ENCODE measurements around the gene CCL1. TPM values are rescaled to one million over a fixed set of nuclear protein-coding genes. Genes with fewer than 3 reads are reported as not detected.

Gene CCL1
- total and polyA plus RNA-seq, 2 experiments from 2014 or later: not detected

DNA sequence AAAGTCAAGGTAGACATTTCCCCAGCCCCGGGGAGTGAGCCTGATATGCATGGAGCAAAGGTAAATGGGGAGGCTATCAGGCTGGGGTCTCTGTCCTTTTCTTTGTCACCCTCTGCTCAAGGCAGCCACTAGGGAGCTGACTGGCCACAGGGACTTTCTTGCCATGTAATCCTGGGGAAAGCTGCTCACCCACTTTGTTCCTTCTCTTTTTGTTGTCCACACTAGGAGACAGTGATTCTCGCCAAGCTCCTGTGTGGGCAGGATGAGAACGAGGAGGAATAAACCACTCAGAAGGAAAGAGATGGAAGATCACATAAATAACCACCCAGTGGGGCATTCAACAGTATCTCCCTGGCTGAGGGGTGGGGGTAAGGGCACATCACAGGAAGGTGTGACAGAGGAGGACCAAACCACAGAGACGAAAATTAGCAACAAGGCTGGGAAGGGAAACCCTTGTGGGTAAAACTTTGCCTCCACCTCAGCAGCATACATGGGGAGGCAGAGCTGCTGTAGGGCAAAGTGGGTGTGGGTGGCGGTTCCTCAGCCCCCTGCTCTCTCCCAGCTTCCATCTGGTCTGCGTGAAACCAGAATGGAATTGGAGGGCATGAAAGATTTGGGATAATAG, 26.2 kb upstream of the CCL1 start (continued):
- TF ChIP-seq EZH2phosphoT487 (IDR thresholded peaks at IDR 0.05; ENCODE audit: unreplicated experiment) (no peak), ZNF114 (CRISPR knock-in tag; IDR thresholded peaks at IDR 0.05) (no peak)
- TF ChIP-seq, protein P1, sequence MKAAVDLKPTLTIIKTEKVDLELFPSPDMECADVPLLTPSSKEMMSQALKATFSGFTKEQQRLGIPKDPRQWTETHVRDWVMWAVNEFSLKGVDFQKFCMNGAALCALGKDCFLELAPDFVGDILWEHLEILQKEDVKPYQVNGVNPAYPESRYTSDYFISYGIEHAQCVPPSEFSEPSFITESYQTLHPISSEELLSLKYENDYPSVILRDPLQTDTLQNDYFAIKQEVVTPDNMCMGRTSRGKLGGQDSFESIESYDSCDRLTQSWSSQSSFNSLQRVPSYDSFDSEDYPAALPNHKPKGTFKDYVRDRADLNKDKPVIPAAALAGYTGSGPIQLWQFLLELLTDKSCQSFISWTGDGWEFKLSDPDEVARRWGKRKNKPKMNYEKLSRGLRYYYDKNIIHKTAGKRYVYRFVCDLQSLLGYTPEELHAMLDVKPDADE (IDR thresholded peaks at IDR 0.05): no peak

DNA sequence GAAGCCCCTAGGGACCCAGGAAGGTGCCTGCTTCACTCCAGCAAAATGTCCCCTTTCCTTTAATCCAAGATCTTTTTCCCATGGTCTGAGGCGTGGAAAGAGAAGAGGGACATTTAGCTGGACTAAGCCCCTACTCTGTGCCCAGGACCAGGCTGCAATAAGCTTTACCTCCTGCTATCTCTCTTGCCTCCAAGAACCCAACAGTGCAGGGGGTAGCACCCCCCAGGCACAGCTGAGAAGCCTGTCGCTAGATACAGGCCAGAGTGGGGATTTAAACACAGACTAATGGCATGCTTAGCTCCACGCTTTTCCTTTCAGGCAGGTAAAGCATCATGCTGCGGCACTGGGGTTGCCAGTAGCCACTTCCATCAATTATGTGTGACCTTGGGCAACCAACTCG, 24.5 kb upstream of the CCL1 start:
- H3K36me3 ChIP-seq (ENCODE audit: insufficient read depth): no peaks in the 10 kb centered on the region
- Mint-ChIP-seq H3K9me3 (no peaks in the 10 kb centered on the region), H3K36me3 (ENCODE audit: low read depth) (no peaks in the 10 kb centered on the region), H3K27ac (no peak overlapping the region), H3K27me3 (ENCODE audit: insufficient read depth, low read depth, poor library complexity) (no peaks in the 10 kb centered on the region), H3K4me1 (no peaks in the 10 kb centered on the region), H3K4me3 (no peak overlapping the region)
- no peaks in the 10 kb centered on the region for H3F3A ChIP-seq (replicated peaks; ENCODE audit: low read depth)
- no peak overlapping the region for H3K4me2 ChIP-seq
- H2AFZ ChIP-seq: no peak overlapping the region
- no peaks in the 10 kb centered on the region for H3K27me3 ChIP-seq (ENCODE audit: insufficient read depth)
- no peaks in the 10 kb centered on the region for H4K20me1 ChIP-seq (replicated peaks; ENCODE audit: insufficient read depth)
- H3K4me3 ChIP-seq: no peak overlapping the region
- H3K4me1 ChIP-seq (ENCODE audit: insufficient read depth): no peaks in the 10 kb centered on the region
- no peaks in the 10 kb centered on the region for H3K79me2 ChIP-seq (replicated peaks; ENCODE audit: insufficient read depth)
- H3K27ac ChIP-seq (ENCODE audit: low read depth): no peak overlapping the region
- H3K9me2 ChIP-seq (ENCODE audit: insufficient read depth): peaks cover 9% of the 10 kb centered on the region
- DNase-seq (ENCODE audit: low spot score) (no peak), ATAC-seq (no peak)
- TF ChIP-seq EZH2 (IDR thresholded peaks at IDR 0.05; ENCODE audit: low read depth, unreplicated experiment) (no peak), ZNF114 (CRISPR knock-in tag; IDR thresholded peaks at IDR 0.05) (no peak), EZH2phosphoT487 (IDR thresholded peaks at IDR 0.05; ENCODE audit: unreplicated experiment) (no peak), CREB1 (CRISPR knock-in tag; IDR thresholded peaks at IDR 0.05; ENCODE audit: low read depth) (no peak), NANOG (IDR thresholded peaks at IDR 0.05; ENCODE audit: borderline replicate concordance) (no peak), STAT1 (IDR thresholded peaks at IDR 0.05; ENCODE audit: unreplicated experiment) (no peak), POLR2AphosphoS5 (IDR thresholded peaks at IDR 0.05; ENCODE audit: low read depth) (no peak), JUNB (IDR thresholded peaks at IDR 0.05; ENCODE audit: unreplicated experiment) (no peak), ZNF331 (CRISPR knock-in tag; IDR thresholded peaks at IDR 0.05; ENCODE audit: low read depth) (no peak)
- TF ChIP-seq, protein P2, sequence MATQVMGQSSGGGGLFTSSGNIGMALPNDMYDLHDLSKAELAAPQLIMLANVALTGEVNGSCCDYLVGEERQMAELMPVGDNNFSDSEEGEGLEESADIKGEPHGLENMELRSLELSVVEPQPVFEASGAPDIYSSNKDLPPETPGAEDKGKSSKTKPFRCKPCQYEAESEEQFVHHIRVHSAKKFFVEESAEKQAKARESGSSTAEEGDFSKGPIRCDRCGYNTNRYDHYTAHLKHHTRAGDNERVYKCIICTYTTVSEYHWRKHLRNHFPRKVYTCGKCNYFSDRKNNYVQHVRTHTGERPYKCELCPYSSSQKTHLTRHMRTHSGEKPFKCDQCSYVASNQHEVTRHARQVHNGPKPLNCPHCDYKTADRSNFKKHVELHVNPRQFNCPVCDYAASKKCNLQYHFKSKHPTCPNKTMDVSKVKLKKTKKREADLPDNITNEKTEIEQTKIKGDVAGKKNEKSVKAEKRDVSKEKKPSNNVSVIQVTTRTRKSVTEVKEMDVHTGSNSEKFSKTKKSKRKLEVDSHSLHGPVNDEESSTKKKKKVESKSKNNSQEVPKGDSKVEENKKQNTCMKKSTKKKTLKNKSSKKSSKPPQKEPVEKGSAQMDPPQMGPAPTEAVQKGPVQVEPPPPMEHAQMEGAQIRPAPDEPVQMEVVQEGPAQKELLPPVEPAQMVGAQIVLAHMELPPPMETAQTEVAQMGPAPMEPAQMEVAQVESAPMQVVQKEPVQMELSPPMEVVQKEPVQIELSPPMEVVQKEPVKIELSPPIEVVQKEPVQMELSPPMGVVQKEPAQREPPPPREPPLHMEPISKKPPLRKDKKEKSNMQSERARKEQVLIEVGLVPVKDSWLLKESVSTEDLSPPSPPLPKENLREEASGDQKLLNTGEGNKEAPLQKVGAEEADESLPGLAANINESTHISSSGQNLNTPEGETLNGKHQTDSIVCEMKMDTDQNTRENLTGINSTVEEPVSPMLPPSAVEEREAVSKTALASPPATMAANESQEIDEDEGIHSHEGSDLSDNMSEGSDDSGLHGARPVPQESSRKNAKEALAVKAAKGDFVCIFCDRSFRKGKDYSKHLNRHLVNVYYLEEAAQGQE (IDR thresholded peaks at IDR 0.05; ENCODE audit: unreplicated experiment): no peak
- TF ChIP-seq, protein P1 (IDR thresholded peaks at IDR 0.05): no peak
- TF ChIP-seq, protein P3, sequence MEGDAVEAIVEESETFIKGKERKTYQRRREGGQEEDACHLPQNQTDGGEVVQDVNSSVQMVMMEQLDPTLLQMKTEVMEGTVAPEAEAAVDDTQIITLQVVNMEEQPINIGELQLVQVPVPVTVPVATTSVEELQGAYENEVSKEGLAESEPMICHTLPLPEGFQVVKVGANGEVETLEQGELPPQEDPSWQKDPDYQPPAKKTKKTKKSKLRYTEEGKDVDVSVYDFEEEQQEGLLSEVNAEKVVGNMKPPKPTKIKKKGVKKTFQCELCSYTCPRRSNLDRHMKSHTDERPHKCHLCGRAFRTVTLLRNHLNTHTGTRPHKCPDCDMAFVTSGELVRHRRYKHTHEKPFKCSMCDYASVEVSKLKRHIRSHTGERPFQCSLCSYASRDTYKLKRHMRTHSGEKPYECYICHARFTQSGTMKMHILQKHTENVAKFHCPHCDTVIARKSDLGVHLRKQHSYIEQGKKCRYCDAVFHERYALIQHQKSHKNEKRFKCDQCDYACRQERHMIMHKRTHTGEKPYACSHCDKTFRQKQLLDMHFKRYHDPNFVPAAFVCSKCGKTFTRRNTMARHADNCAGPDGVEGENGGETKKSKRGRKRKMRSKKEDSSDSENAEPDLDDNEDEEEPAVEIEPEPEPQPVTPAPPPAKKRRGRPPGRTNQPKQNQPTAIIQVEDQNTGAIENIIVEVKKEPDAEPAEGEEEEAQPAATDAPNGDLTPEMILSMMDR (conservative IDR thresholded peaks at IDR 0.05; ENCODE audit: low read depth in 2 of 2): no peak
